GM21825 (cell line): ENCODE data around the gene CAPN10.
"Not testable (repeated sequence)": the region's sequence is repeated elsewhere in the genome, so short reads cannot be mapped to it uniquely, and the experiment has no call there.

Experiments
- ATAC-seq: cut with Tn5 transposase; IDR thresholded peaks from one replicate; pipeline ENCODE4 v1.9.1; 2021; ENCODE audit warnings: mild to moderate bottlenecking, moderate library complexity; ENCODE audit not compliant: unreplicated experiment

Gene CAPN10

DNA sequence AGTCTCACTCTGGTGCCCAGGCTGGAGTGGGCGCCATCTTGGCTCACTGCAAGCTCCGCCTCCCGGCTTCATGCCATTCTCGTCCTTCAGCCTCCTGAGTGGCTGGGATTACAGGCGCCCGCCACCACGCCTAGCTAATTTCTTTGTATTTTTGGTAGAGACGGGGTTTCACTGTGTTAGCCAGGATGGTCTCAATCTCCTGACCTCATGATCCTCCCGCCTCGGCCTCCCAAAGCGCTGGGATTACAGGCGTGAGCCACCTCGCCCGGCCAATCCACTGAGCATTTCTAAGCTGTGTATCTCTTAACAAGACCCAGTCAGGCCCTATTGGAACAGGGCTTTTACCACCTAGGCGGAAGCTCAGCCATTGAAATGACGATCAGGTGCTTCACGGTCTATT is 23.3 kb upstream of the CAPN10 start:
- not testable (repeated sequence) for ATAC-seq

DNA sequence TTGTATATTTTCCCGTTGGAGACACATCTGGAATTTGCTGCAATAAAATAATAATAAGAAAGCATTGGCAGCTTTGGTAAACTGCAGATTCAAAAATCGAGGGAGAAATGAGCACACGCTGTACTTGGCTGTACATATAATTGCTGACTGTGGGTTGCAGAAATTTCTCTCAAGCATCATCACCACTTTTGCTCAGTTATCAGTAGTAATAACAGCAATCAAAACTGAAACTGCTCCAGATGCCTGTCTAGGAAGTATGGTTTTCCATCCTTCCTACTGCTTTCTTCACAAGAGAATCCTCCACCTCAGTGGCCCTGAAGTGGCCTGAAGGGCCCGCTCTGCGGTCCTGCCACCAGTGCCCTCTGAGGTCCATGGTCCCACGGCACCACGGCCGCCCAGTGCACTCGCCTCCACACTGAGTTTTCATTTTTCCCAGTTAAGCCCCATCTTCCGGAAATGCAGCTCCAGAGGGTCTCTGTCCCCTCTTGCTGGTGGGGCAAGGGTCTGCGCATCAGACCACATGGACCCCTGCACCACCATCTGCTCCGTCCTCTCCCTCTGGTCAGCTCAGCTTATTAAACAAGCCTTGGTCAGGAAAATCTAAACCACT is 22.5 kb upstream of the CAPN10 start:
- ATAC-seq, result no peak

DNA sequence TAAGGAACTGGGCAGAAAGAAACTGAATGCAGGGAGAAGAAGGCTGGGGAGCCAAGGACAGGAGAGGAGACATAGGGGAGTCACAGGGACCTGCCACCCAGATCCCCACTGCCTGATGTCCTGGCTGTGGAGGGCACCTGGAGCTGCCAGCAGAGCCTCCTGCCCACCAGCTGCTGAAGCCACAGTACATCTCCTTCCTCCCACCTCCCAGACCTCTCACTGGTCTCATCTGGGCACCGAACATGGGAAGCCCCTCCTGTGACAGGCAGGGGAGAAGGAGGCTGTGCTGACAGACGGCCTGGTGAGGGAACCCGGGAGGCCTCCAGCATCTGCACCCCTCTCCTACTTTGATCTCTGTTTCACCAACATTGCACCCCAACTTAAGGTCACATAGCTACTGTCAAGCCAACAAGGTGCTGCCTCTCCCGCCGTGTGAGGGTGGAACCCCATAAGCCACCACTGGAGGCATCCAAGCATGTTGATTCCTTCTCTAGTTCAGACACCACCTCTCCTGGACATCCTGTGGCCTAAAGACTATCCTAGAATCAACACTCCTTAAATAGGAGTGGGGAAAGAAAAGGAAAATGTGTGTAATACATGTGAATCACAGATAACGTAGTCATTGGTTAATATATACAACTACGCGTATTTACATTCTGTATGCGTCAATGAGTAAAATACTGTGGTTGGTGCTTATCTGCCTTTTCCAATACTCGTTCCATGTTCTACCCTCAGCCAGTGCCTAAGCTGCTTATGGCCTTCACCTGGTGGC is 21.8 kb upstream of the CAPN10 start:
- ATAC-seq, result no peak

DNA sequence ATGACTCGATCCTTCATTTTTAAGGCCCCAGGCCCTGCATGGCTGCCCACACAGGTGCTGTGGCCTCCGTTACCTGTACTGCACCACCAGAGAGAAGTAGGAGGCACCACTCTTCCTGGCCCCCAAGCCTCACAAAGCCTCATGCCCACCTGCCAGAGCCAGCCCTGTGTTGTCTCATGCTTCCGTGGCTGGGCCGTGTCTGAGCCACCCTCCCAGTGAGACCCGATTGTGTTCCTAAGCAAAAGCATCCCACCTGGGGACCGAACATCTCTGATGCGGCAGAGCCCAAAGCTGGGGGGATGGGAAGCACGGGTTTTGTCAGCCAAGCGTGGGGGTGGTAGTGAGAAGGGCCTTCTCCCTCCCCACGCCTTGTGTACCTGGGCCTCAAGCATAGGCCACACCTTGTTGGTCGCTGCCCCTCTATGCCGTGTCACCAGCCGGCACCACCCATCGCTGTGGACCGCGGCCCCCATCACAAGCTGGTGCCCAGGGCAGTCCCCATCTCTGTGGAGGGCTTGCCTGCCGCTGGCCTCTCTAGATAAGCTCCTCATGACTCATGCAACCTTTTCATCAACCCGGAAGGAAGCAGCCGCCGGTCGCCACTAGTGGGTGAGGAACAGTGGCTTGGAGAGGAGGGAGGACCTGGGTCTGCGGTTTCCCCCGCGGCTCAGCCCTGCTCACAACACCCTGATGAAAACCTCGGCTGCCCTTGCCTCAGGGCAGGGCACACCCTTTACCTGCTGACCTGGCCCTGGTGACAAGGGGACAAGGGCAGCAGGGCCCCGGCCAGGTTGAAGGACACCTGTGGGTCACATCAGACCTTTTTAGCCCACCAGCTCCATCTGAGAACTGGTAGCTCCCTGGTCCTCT is 21.0 kb upstream of the CAPN10 start:
- peak; percentile 24 for ATAC-seq

DNA sequence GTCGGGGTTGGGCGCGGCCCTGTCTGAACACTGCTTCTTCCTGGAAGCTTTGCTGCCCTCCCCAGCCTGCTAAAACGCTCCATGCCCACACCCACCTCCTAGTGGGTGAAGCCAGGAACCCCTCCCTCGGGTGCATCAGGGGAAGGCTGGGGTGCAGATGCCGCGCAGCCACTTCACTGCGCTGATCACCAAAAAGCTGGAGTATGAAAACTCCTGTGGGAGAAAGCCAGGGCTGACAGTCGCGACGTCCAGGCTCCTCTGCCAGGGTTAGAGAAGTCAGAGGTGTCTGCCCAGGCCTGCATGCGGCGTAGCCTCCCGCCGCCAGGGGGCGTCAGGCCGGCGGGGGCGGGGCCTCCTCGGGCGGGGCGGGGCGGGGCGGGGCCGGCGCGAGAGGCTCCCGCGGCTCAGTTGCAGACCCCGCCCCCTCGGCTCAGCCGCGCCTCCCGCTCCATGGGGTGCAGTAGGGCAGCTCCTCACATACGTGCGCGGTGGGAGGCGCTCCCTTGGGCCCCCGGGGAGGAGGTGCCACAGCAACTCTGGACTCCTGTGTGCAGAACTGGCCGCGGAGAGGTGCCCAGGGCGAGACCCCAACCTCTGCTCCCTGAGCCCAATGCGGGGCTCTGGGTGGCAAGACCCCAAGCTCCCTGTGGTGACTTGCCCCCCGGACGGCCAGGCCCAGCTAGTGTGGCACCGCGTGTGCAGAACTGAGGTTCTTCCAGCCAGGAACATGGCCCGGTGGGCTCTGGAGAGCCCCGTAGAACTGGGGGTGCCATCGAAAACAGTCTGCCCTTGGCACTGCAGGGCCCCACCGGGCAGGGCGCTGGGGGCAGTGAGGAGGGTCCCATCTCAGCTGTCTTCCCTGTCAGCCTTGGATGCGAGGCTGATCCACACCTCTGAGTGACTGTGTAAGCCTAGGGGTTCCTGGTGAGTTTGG is 20.1 kb upstream of the CAPN10 start:
- peak; percentile 47 for ATAC-seq

DNA sequence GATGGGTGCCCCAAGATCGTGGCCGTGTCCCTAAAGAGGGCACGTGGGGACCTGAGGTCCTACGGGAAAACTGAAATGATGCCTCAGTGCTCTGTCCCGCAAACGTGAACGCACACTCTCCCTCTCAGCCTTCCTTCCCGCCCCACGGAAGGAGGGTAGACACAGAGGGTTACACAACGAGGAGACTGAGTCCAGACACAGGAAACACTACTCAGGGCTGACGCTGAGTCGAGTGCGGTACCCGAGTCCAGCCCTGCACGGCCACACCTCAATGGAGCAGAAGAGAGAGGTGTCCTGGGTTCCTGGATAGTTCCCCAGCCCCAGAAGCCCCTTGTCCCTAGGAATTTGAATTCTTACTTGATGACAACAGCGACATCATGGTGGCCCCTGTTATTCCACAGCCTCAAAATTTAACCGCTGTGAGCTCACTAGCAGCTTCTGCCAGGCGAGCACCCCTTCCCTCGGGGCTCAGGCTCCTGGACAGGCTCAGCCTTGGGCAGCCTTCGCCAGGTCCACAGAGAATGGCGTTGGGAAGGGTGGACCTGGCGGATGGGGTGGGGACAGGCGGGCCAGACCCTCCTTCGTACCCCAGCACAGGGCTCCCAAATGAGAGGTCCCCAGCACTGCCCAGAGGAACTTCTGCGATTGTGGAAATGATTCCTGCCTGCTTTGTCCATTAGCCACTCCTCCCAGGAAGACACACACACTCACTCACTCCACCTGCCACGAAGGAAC is 19.2 kb upstream of the CAPN10 start:
- no peak for ATAC-seq

DNA sequence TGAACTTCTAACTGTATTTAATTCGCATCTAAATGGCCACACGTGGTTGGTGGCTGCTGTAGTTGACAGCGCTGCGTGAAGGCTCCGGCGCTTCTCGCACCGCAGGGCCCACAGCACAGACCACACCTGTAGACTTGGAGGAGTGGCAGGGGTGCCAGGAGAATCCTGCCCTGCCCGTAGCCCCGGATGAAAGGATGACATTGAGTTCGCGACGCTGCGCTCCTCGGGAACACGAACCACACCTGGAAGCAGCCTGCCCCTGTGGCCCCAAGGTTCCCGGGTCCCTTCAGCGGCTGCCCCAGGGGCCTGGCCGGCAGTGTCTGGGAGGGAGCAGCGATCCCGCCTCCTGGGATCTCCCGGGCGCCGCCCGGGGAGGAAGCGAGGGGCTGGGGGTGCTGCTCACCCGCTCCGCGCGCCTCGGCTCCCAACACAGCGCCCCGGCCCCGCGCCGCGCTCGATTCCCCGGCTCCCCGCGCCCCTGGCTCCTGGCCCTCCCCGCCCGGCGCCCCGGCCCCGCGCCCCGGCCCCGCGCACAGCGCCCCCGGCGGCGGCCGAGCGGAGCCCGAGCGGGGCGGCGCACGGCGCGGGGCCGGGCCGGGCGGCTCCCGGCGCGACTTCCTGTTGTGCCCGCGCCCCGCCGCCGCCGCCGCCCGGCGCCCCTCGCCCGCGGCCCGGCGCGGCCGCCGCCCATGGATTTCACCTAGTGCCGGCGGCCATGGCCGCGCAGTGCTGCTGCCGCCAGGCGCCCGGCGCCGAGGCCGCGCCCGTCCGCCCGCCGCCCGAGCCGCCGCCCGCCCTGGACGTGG is 18.5 kb upstream of the CAPN10 start, which contains the start of gene RNPEPL1:
TSS of gene RNPEPL1 (plus strand) at position 613 of the 806 bp plus-strand sequence. CDS start at position 716, 103 bp downstream.
- peak; percentile 26 for ATAC-seq

DNA sequence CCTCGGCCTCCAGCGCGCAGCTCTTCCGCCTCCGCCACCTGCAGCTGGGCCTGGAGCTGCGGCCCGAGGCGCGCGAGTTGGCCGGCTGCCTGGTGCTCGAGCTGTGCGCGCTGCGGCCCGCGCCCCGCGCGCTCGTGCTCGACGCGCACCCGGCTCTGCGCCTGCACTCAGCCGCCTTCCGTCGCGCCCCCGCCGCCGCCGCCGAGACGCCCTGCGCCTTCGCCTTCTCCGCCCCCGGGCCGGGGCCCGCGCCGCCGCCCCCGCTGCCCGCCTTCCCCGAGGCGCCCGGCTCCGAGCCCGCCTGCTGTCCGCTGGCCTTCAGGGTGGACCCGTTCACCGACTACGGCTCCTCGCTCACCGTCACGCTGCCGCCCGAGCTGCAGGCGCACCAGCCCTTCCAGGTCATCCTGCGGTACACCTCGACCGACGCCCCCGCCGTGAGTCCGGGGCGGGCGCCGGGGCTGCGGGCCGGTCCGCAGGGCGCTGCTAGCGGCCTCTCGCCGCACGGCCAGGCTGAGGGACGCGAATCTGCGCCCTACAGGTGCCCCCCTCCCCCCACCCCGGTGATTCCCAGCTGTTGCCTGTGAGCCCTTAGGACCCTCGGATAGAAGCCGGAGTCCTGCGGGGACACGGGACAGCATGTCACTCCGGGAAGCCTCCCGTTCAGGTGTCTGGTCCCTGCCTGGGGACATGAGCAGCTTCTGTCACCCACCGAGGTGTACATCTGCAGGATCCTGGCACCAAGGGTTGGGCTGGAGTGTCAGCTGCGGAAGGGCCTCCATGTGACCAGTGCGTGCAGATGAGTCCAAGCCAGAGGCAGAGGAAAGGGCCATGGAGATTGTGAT is 17.6 kb upstream of the CAPN10 start:
- ATAC-seq, result peak; percentile 8

DNA sequence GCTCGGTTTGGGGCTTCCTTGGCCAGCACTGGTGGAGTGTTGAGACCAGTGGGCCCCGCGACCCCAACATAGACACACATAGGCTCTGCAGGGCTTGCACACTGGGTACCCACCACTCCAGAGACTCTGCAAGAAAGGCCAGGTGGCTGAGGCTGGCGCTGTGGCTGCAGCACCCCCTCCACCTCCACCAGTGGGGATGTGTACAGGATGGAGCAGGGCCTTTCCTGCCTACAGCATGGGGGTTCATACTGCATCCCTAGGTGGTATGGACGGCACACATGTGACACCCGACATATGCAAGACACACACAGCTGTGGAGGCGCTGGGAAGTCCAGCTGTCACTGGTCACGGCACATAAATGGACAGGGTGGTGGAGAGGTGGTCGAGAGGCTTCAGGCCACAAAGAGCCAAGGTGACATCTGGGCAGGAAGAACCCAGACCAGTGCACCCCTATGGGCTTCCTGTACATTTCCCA is 17.0 kb upstream of the CAPN10 start:
- ATAC-seq, result no peak

DNA sequence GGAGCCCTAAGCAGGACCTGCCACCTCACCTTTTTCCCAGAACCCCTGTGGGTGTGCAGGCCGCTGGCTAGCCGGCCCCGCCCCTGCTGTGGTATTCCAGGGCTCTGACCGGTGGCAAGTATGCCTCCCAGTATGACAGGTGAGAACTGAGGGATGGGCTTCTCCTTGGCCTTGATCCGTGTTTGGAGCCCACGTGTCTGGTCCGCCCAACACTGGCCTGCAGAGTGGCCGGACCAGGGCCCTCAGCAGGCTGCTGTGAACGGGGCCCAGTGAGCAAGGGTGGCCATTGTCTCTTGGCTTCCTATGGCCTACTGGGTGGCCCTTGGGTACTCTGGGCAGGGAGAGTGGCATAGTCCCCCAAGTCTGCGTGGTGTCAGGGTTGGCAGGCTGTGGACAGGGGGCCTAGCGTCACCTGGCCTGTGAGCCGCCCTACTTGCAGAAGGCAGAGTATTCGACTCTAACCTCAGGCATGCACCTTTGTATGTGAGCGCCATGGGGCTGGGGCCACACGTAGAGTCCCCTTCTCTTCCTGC is 16.5 kb upstream of the CAPN10 start:
- ATAC-seq, result no peak

DNA sequence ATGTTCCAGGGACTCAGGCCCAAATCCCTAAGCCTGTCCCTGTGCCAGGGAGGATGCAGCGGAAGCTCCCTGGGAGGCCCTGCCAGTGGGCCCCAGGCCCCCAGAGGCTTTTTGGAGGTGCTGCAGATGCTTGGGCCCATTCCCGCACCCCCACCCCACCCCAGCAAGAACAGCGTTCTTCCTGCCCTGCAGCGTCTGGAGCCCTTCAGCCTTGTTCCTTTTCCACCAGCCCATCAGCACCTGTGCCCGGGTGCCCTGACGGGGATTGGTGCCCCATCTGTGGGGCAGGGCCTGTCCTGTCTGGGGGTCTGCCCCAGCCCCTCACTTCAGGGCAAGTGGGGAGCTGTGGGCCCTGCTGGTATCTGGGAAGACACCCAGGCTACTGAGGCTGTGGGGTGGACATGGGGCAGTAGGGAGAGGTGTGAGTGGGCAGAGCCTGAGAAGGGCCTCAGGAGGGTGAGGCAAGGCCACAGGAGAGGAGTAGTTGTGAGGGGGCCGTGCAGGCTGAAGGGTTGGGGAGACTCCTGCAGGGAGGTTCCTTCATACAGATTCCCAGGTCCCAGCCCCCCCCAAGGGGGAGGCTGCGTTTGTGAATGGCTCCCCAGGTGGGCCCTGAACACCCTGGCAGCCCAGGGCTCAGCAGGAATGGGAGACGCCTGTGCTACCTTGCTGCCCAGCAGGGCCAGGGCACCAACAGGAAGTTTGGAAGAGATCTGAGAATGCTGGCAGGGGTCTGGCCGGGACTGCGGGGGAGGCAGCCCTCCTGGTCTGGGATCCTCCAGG is 15.8 kb upstream of the CAPN10 start:
- no peak for ATAC-seq

DNA sequence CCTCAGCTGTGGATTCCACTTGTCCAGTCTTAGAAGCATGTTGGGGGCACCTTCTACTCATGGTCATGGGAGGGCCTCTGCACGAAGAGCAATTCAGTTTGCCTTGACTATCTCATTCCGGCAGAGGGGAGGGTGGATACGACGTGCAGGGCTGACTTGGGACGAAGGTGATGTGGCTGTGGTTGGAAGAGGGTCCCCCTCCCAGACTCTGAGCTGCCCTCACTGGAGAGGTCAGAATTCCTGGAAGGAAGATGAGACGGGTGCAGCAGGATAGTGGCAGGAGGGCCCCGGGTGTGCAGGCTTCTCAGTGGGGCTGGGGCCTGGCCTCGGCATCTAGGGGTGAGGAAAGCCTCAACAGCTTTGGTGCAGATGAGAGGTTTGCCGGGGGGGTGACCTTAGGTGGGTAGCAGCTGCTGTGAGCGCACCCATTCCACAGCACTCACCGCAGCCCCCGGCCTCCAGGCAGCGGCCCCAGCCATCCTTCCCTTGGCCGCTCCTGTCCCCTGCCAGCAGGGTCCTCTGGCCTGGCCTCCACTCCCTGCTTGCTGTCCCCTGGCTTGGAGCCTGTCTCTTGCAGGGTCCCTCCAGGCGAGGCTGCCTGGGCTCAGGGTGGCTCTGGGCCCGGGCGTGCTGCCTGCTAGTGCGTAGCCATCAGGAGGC is 15.1 kb upstream of the CAPN10 start:
- no peak for ATAC-seq

DNA sequence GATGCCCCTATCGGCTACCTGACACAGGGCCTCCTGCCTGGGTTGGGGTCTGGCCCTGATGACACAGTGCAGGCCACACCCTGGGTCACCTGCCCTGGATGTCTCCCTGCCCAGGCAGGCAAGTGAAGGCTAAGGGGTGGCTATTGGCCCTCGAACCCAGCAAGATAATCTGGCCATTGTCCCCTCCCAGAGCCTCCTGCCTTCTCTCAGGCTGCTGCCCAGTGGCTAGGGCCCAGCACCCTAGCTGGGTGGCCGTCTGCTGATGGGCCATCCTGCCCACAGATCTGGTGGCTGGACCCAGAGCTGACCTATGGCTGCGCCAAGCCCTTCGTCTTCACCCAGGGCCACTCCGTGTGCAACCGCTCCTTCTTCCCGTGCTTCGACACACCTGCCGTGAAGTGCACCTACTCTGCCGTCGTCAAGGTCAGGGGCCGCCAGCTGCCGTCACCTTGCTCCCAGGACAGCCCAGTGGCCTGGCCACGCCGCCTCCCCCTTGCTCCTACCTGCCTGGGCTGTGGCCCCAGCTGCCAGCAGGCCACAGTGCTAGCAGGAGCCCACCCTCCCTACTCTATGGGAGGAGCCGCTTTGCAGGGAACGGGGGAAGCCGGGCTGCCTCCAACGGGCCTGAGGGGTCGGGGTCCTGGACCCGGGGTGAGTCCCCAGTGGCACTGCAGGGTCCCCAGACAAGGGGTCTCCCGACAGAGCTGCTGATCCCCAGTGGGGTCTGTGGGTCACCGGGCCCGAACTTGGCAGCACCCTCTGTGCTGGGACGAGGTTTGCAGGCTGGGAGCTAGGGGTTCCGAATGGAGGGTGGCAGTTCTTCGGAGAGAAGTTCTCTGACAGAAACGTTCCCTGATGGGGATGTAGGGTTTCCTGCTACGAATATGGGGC is 14.1 kb upstream of the CAPN10 start:
- ATAC-seq, result no peak

DNA sequence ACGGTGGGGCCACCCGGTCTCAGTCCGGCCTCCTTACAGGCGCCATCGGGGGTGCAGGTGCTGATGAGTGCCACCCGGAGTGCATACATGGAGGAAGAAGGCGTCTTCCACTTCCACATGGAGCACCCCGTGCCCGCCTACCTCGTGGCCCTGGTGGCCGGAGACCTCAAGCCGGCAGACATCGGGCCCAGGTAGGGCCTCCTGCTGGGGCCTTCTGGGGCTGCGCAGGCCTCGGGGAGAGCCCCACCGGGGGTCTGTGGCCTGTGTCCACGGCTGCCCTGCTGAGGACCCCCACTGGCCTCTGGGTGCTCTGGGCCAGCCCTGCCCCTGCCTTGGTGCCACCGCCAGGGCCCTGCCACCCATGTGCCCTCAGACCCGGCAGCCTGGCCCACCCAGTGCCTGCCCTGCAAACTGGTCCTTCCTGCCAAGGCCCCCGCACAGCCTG is 13.4 kb upstream of the CAPN10 start:
- no peak for ATAC-seq
